WTC11 (cell line): ENCODE results near the gene NQO1.

Experiments used
- CREM ChIP-seq: sonication (generic); formaldehyde crosslinking; IDR thresholded peaks from 2 replicates; pipeline ENCODE4 v1.8.1; 2022; ENCODE audit warnings: mild to moderate bottlenecking, missing genetic modification reagents, moderate library complexity
- CTCF ChIP-seq: fragments of 200-600 bp; IDR thresholded peaks from 2 replicates; pipeline ENCODE4 v1.8.0; 2022; ENCODE audit warnings: antibody characterized with exemption
- E2F4 ChIP-seq: sonication (generic); formaldehyde crosslinking; IDR thresholded peaks from 2 replicates; pipeline ENCODE4 v1.8.1; 2022; ENCODE audit warnings: low read depth, mild to moderate bottlenecking, moderate library complexity, missing genetic modification reagents, borderline replicate concordance
- ELF4 ChIP-seq: sonication (generic); formaldehyde crosslinking; IDR thresholded peaks from 2 replicates; pipeline ENCODE4 v1.8.1; 2022; ENCODE audit warnings: low read depth, mild to moderate bottlenecking, moderate library complexity, missing genetic modification reagents
- FOXP4 ChIP-seq: sonication (generic); formaldehyde crosslinking; IDR thresholded peaks from 2 replicates; pipeline ENCODE4 v1.8.0; 2022; ENCODE audit warnings: mild to moderate bottlenecking, missing genetic modification reagents
- IRF2 ChIP-seq: sonication (generic); formaldehyde crosslinking; IDR thresholded peaks from 2 replicates; pipeline ENCODE4 v1.8.0; 2022; ENCODE audit warnings: low read depth, missing genetic modification reagents, borderline replicate concordance
- NFATC4 ChIP-seq: fragments of 250-450 bp; sonication (Bioruptor Pico); IDR thresholded peaks from 2 replicates; pipeline ENCODE4 v1.9.0; 2021; ENCODE audit warnings: mild to moderate bottlenecking
- NFE2L1 ChIP-seq: sonication (generic); formaldehyde crosslinking; IDR thresholded peaks from 2 replicates; pipeline ENCODE4 v1.8.1; 2023; ENCODE audit warnings: missing genetic modification reagents
- SMAD3 ChIP-seq: sonication (generic); formaldehyde crosslinking; IDR thresholded peaks from 2 replicates; pipeline ENCODE4 v1.8.0; 2022; ENCODE audit warnings: missing genetic modification reagents, mild to moderate bottlenecking, borderline replicate concordance
- TEAD4 ChIP-seq: sonication (generic); formaldehyde crosslinking; IDR thresholded peaks from 2 replicates; pipeline ENCODE4 v1.8.0; 2022; ENCODE audit warnings: mild to moderate bottlenecking, missing genetic modification reagents
- USF2 ChIP-seq: sonication (generic); formaldehyde crosslinking; IDR thresholded peaks from 2 replicates; pipeline ENCODE4 v1.8.1; 2023; ENCODE audit warnings: mild to moderate bottlenecking, missing genetic modification reagents, moderate library complexity
- ZBTB43 ChIP-seq: sonication (generic); formaldehyde crosslinking; IDR thresholded peaks from 2 replicates; pipeline ENCODE4 v1.8.1; 2023; ENCODE audit warnings: mild to moderate bottlenecking, missing genetic modification reagents
- ZNF263 ChIP-seq: sonication (generic); formaldehyde crosslinking; IDR thresholded peaks from 2 replicates; pipeline ENCODE4 v1.8.1; 2022; ENCODE audit warnings: low read depth, mild to moderate bottlenecking, moderate library complexity, missing genetic modification reagents

- no peak for TF ChIP-seq ZBTB43 (CRISPR knock-in tag)
- no peak for TF ChIP-seq USF2 (CRISPR knock-in tag)
- TF ChIP-seq ELF4 (CRISPR knock-in tag), result no peak
- no peak for TF ChIP-seq FOXP4 (CRISPR knock-in tag)
- no peak for TF ChIP-seq NFATC4 (CRISPR knock-in tag)
- TF ChIP-seq CREM (CRISPR knock-in tag), result no peak
- no peak for TF ChIP-seq IRF2 (CRISPR knock-in tag)
- no peak for TF ChIP-seq CTCF
- no peak for TF ChIP-seq NFE2L1
- TF ChIP-seq TEAD4, result no peak
- no peak for TF ChIP-seq SMAD3
- TF ChIP-seq E2F4 (CRISPR knock-in tag), result no peak
- no peak for TF ChIP-seq ZNF263
Observed at GRCh38 chr16:69763599-69763942, 37.2 kb upstream of the NQO1 start.
